Colonic mucosa (tissue), 4 donors: ENCODE measurements around the gene CHPT1. TPM values are rescaled to one million over a fixed set of nuclear protein-coding genes. Genes with fewer than 3 reads are reported as not detected.

ENCODE experiments used
- DNase-seq: peaks from one replicate; pipeline ENCODE4 v3.0.0-alpha.2; 2020
- H3K27ac ChIP-seq: fragments of 200-600 bp; one replicate; pipeline ENCODE4 v1.8.0; 2021
- H3K27me3 ChIP-seq: fragments of 200-600 bp; one replicate; pipeline ENCODE4 v1.8.0; 2021
- H3K36me3 ChIP-seq: fragments of 200-600 bp; one replicate; pipeline ENCODE4 v1.8.0; 2021
- H3K4me1 ChIP-seq: fragments of 200-600 bp; one replicate; pipeline ENCODE4 v1.8.0; 2021; ENCODE audit warnings: mild to moderate bottlenecking
- H3K4me3 ChIP-seq: fragments of 200-600 bp; one replicate; pipeline ENCODE4 v1.8.0; 2021
- H3K9ac ChIP-seq, 2 donors: one replicate each; pipeline ENCODE4 v1.7.0; 2013; ENCODE audit warnings: control low read depth in 2 of 2, low read depth in 2 of 2, low read length in 2 of 2
- H3K9me3 ChIP-seq: fragments of 200-600 bp; one replicate; pipeline ENCODE4 v1.8.0; 2021
- CTCF ChIP-seq: fragments of 200-600 bp; IDR thresholded peaks from one replicate; pipeline ENCODE4 v1.8.0; 2022; ENCODE audit warnings: antibody characterized with exemption, mild to moderate bottlenecking
- intact Hi-C: fragments of 100-400 bp; cut with DNase I; formaldehyde crosslinking; loops from one replicate; pipeline ENCODE4 v1.14.1; 2022
- total RNA-seq, 2 donors: library from RNA; stranded (reverse); fragmentation: NEBNext Ultra II Directional in 1 of 2; extraction: Animal tissue kit (Norgen Biotek cat#: 25700) in 1 of 2; gene quantifications; one replicate each; pipeline ENCODE4 v1.2.1, GENCODE V29; 2021
- donor health status: healthy.
- donor health status: DM: no; HTN: no; CAD: no.
- donor health status: DM: no; HTN: no; CAD: no.

The CHPT1 gene
- total RNA-seq, 2 donors from 2014 or later, result 88.6 to 108 TPM

GRCh38 chr12:101740566-101740965, 43.1 kb downstream of the CHPT1 start:
- no peaks in the 10 kb centered on the region for H3K36me3 ChIP-seq
- no peak for TF ChIP-seq CTCF

GRCh38 chr12:101740980-101741379, 43.5 kb downstream of the CHPT1 start:
- no peak overlapping the region for H3K4me3 ChIP-seq
- H3K4me1 ChIP-seq, result no peaks in the 10 kb centered on the region
- no peak overlapping the region for H3K27ac ChIP-seq
- no peaks in the 10 kb centered on the region for H3K36me3 ChIP-seq
- DNase-seq, result no peak
- no peak for TF ChIP-seq CTCF
- H3K27me3 ChIP-seq, result no peaks in the 10 kb centered on the region
- no peaks in the 10 kb centered on the region for H3K9me3 ChIP-seq
- intact Hi-C loops, result no loop called here
- H3K9ac ChIP-seq, result no peak overlapping the region

More at GRCh38 chr12:101740566-101740965, 43.1 kb downstream of the CHPT1 start:
- Histone ChIP-seq H3K4me3 (no peak overlapping the region), H3K4me1 (no peaks in the 10 kb centered on the region), H3K9me3 (no peaks in the 10 kb centered on the region), H3K9ac (no peak overlapping the region), H3K27me3 (no peaks in the 10 kb centered on the region), H3K27ac (no peak overlapping the region)
- intact Hi-C loops, result no loop called here
- DNase-seq, result no peak

- Histone ChIP-seq H3K9ac (no peak overlapping the region), H3K27me3 (no peaks in the 10 kb centered on the region), H3K9me3 (no peaks in the 10 kb centered on the region), H3K27ac (no peak overlapping the region), H3K36me3 (peaks cover 5% of the 10 kb centered on the region), H3K4me3 (no peak overlapping the region), H3K4me1 (no peaks in the 10 kb centered on the region)
- no peak for TF ChIP-seq CTCF
- DNase-seq, result no peak
- intact Hi-C loops, result no loop called here
These were observed 45.8 kb downstream of the CHPT1 start for GRCh38 chr12:101743242-101743641.

- H3K27ac ChIP-seq, result no peak overlapping the region
- peaks cover 5% of the 10 kb centered on the region for H3K36me3 ChIP-seq
- H3K27me3 ChIP-seq, result no peaks in the 10 kb centered on the region
- no peaks in the 10 kb centered on the region for H3K9me3 ChIP-seq
- intact Hi-C loops, result no loop called here
- TF ChIP-seq CTCF, result no peak
- no peak for DNase-seq
- H3K9ac ChIP-seq, result no peak overlapping the region
- no peak overlapping the region for H3K4me3 ChIP-seq
- H3K4me1 ChIP-seq, result no peaks in the 10 kb centered on the region
These were observed 46.5 kb downstream of the CHPT1 start for GRCh38 chr12:101743724-101744472.

GRCh38 chr12:101745481-101745880, 48.0 kb downstream of the CHPT1 start:
- TF ChIP-seq CTCF, result no peak
- DNase-seq, result no peak
- no peak overlapping the region for H3K9ac ChIP-seq
- H3K4me3 ChIP-seq, result no peak overlapping the region
- H3K9me3 ChIP-seq, result no peaks in the 10 kb centered on the region
- H3K4me1 ChIP-seq, result no peaks in the 10 kb centered on the region
- H3K36me3 ChIP-seq, result peaks cover 5% of the 10 kb centered on the region
- H3K27me3 ChIP-seq, result no peaks in the 10 kb centered on the region
- intact Hi-C loops, result no loop called here
- H3K27ac ChIP-seq, result no peak overlapping the region
